ENCODE data around the gene NSFL1C. TPM values are rescaled to one million over a fixed set of nuclear protein-coding genes. Genes with fewer than 3 reads are reported as not detected.
"Not testable (repeated sequence)": the region's sequence is repeated elsewhere in the genome, so short reads cannot be mapped to it uniquely, and the experiment has no call there.

NSFL1C gene
- total RNA-seq, 1 donor from 2014 or later = 93.9 TPM

GRCh38 chr20:1403624-1404023, 63.0 kb downstream of the NSFL1C start:
- Mint-ChIP-seq H3K27me3 (ENCODE audit: low read depth) (peaks cover 61% of the 10 kb centered on the region), H3K4me1 (no peaks in the 10 kb centered on the region), H3K9me3 (no peaks in the 10 kb centered on the region), H3K36me3 (ENCODE audit: low read depth) (no peaks in the 10 kb centered on the region), H3K27ac (ENCODE audit: unreplicated experiment) (no peak overlapping the region), H3K4me3 (no peak overlapping the region)
- no peak for DNase-seq (ENCODE audit: low read depth, low spot score)
- TF ChIP-seq CTCF (conservative IDR thresholded peaks at IDR 0.05) = no peak

- H3K27ac Mint-ChIP-seq (ENCODE audit: unreplicated experiment) = no peak overlapping the region
- TF ChIP-seq CTCF (conservative IDR thresholded peaks at IDR 0.05) = no peak
- H3K27me3 Mint-ChIP-seq (ENCODE audit: low read depth) = peaks cover 69% of the 10 kb centered on the region
- no peaks in the 10 kb centered on the region for H3K36me3 Mint-ChIP-seq (ENCODE audit: low read depth)
- H3K9me3 Mint-ChIP-seq = no peaks in the 10 kb centered on the region
- H3K4me3 Mint-ChIP-seq = no peak overlapping the region
- no peak for DNase-seq (ENCODE audit: low read depth, low spot score)
- H3K4me1 Mint-ChIP-seq = no peaks in the 10 kb centered on the region
Observed at GRCh38 chr20:1402149-1402548, 64.5 kb downstream of the NSFL1C start.

GRCh38 chr20:1401451-1401907, 65.2 kb downstream of the NSFL1C start:
- DNase-seq (ENCODE audit: low read depth, low spot score) = no peak
- Mint-ChIP-seq H3K36me3 (ENCODE audit: low read depth) (no peaks in the 10 kb centered on the region), H3K4me3 (no peak overlapping the region), H3K27ac (ENCODE audit: unreplicated experiment) (no peak overlapping the region), H3K9me3 (no peaks in the 10 kb centered on the region), H3K4me1 (no peaks in the 10 kb centered on the region), H3K27me3 (ENCODE audit: low read depth) (peaks cover 70% of the 10 kb centered on the region)
- TF ChIP-seq CTCF (conservative IDR thresholded peaks at IDR 0.05) = no peak

GRCh38 chr20:1399678-1400366, 66.8 kb downstream of the NSFL1C start:
- H3K4me1 Mint-ChIP-seq; H3K27ac Mint-ChIP-seq (ENCODE audit: unreplicated experiment); H3K36me3 Mint-ChIP-seq (ENCODE audit: low read depth); H3K4me3 Mint-ChIP-seq; DNase-seq (ENCODE audit: low read depth, low spot score); H3K9me3 Mint-ChIP-seq: not testable (repeated sequence)
- peaks cover 80% of the 10 kb centered on the region for H3K27me3 Mint-ChIP-seq (ENCODE audit: low read depth)

GRCh38 chr20:1398185-1398584, 68.5 kb downstream of the NSFL1C start:
- not testable (repeated sequence) for H3K36me3 Mint-ChIP-seq (ENCODE audit: low read depth); H3K27ac Mint-ChIP-seq (ENCODE audit: unreplicated experiment); DNase-seq (ENCODE audit: low read depth, low spot score); H3K4me3 Mint-ChIP-seq; H3K4me1 Mint-ChIP-seq; H3K9me3 Mint-ChIP-seq
- H3K27me3 Mint-ChIP-seq (ENCODE audit: low read depth) = peaks cover 89% of the 10 kb centered on the region

GRCh38 chr20:1397710-1398109, 68.9 kb downstream of the NSFL1C start:
- Mint-ChIP-seq H3K27ac (ENCODE audit: unreplicated experiment) (no peak overlapping the region), H3K9me3 (no peaks in the 10 kb centered on the region), H3K27me3 (ENCODE audit: low read depth) (peaks cover 87% of the 10 kb centered on the region), H3K36me3 (ENCODE audit: low read depth) (no peaks in the 10 kb centered on the region), H3K4me3 (no peak overlapping the region), H3K4me1 (peaks cover 9% of the 10 kb centered on the region)
- no peak for DNase-seq (ENCODE audit: low read depth, low spot score)
- no peak for TF ChIP-seq CTCF (conservative IDR thresholded peaks at IDR 0.05)
